SK-N-SH (cell line): ENCODE results near the gene ANO3. TPM values are rescaled to one million over a fixed set of nuclear protein-coding genes. Genes with fewer than 3 reads are reported as not detected.

Experiments used
- CTCF ChIA-PET: fragments of 300-600, 350-600 bp; formaldehyde crosslinking; extraction: SDS; loops from one replicate; lab custom pipeline; 2021; lab: Yijun Ruan, JAX
- POLR2A ChIA-PET: fragments of 350-600 bp; sonication (Branson Sonifier 250); formaldehyde crosslinking; extraction: SDS; loops from one replicate; lab custom pipeline; 2020; ENCODE audit warnings: antibody characterized with exemption, inconsistent platforms; lab: Yijun Ruan, JAX
- DNase-seq: peaks from one replicate; pipeline ENCODE4 v3.0.0; 2012
- H2AFZ ChIP-seq: fragments of 200-600 bp; sonication (generic); 2 replicates; pipeline ENCODE4 v1.8.1; 2016; ENCODE audit warnings: antibody characterized with exemption, mild to moderate bottlenecking, low read depth
- H3F3A ChIP-seq: fragments of 200-600 bp; sonication (generic); replicated peaks from 2 replicates; pipeline ENCODE3; 2016; ENCODE audit warnings: antibody characterized with exemption, mild to moderate bottlenecking; ENCODE audit not compliant: insufficient read depth
- H3K27ac ChIP-seq, 2 experiments: fragments of 200-500 bp in 1 of 2; fragments of 200-600 bp in 1 of 2; sonication (Bioruptor generic) in 1 of 2; sonication (generic), shearing (Covaris generic) in 1 of 2; 2 replicates each; pipeline versions ENCODE4 v1.5.1 to v1.6.1; 2014 to 2016; ENCODE audit warnings: low read depth in 2 of 2, inconsistent platforms in 1 of 2, low read length in 1 of 2, mild to moderate bottlenecking in 1 of 2, mixed read lengths in 1 of 2
- H3K27me3 ChIP-seq: fragments of 200-600 bp; sonication (generic), shearing (Covaris generic); 2 replicates; pipeline ENCODE4 v1.6.1; 2016; ENCODE audit warnings: mixed run types; ENCODE audit not compliant: insufficient read depth
- H3K36me3 ChIP-seq, 2 experiments: fragments of 200-500 bp in 1 of 2; fragments of 200-600 bp in 1 of 2; sonication (Bioruptor generic) in 1 of 2; sonication (generic) in 1 of 2; replicated peaks in 1 of 2; 2 replicates each; pipeline versions ENCODE3 to v1.5.1; 2014 to 2016; ENCODE audit warnings: low read length in 1 of 2, mild to moderate bottlenecking in 1 of 2; ENCODE audit not compliant: insufficient read depth in 2 of 2, control insufficient read depth in 1 of 2
- H3K4me1 ChIP-seq, 2 experiments: fragments of 200-500 bp in 1 of 2; fragments of 200-600 bp in 1 of 2; sonication (Bioruptor generic) in 1 of 2; sonication (generic), shearing (Covaris generic) in 1 of 2; 2 replicates each; pipeline versions ENCODE4 v1.5.1 to v1.6.1; 2014 to 2016; ENCODE audit warnings: low read depth in 1 of 2, low read length in 1 of 2, mixed run types in 1 of 2; ENCODE audit not compliant: insufficient read depth in 2 of 2, control insufficient read depth in 1 of 2
- H3K4me2 ChIP-seq: fragments of 200-600 bp; sonication (generic), shearing (Covaris generic); 2 replicates; pipeline ENCODE4 v1.6.1; 2017; ENCODE audit warnings: mixed run types
- H3K4me3 ChIP-seq, 2 experiments: fragments of 200-500 bp in 1 of 2; fragments of 200-600 bp in 1 of 2; sonication (Bioruptor generic) in 1 of 2; sonication (generic), shearing (Covaris generic) in 1 of 2; 2 replicates each; pipeline versions ENCODE4 v1.5.1 to v1.8.1; 2014 to 2016; ENCODE audit warnings: low read depth in 2 of 2, inconsistent platforms in 1 of 2, low read length in 1 of 2, mild to moderate bottlenecking in 1 of 2, mixed read lengths in 1 of 2, moderate library complexity in 1 of 2
- H3K79me2 ChIP-seq: fragments of 200-600 bp; sonication (generic); 2 replicates; pipeline ENCODE4 v1.8.1; 2017; ENCODE audit warnings: mild to moderate bottlenecking; ENCODE audit not compliant: insufficient read depth
- H3K9ac ChIP-seq: fragments of 200-600 bp; sonication (generic); 2 replicates; pipeline ENCODE4 v1.6.1; 2017; ENCODE audit warnings: mixed run types
- H3K9me2 ChIP-seq: fragments of 200-600 bp; sonication (generic); 2 replicates; pipeline ENCODE4 v1.6.1; 2017; ENCODE audit warnings: mixed run types
- H3K9me3 ChIP-seq: fragments of 200-600 bp; sonication (generic); 2 replicates; pipeline ENCODE4 v1.6.1; 2017; ENCODE audit warnings: mixed run types, mild to moderate bottlenecking, moderate library complexity
- H4K20me1 ChIP-seq: fragments of 200-600 bp; sonication (generic); 2 replicates; pipeline ENCODE4 v1.6.1; 2017; ENCODE audit warnings: mild to moderate bottlenecking, mixed run types; ENCODE audit not compliant: insufficient read depth
- FOSL2 ChIP-seq: IDR thresholded peaks from 2 replicates; pipeline ENCODE4 v1.4.0; 2012; ENCODE audit warnings: low read depth, mild to moderate bottlenecking, moderate library complexity, borderline replicate concordance
- FOXJ3 ChIP-seq: sonication (generic); formaldehyde crosslinking; IDR thresholded peaks from 2 replicates; pipeline ENCODE4 v1.5.1; 2020; ENCODE audit warnings: mild to moderate bottlenecking, missing genetic modification reagents
- GABPA ChIP-seq: IDR thresholded peaks from 2 replicates; pipeline ENCODE4 v1.4.0; 2012; ENCODE audit warnings: low read depth, mild to moderate bottlenecking
- JUND ChIP-seq: IDR thresholded peaks from 2 replicates; pipeline ENCODE4 v1.4.0; 2012
- MEF2A ChIP-seq: IDR thresholded peaks from 2 replicates; pipeline ENCODE4 v1.4.0; 2012; ENCODE audit warnings: low read depth, borderline replicate concordance
- MXI1 ChIP-seq: IDR thresholded peaks from 2 replicates; pipeline ENCODE4 v1.6.1; 2012; ENCODE audit warnings: mild to moderate bottlenecking, low read depth, low read length, improper control_type of control experiment
- NFIC ChIP-seq: IDR thresholded peaks from 2 replicates; pipeline ENCODE4 v1.4.0; 2012; ENCODE audit warnings: borderline replicate concordance
- NRF1 ChIP-seq: IDR thresholded peaks from 2 replicates; pipeline ENCODE4 v1.6.1; 2012; ENCODE audit warnings: low read depth, mild to moderate bottlenecking, low read length
- RAD21 ChIP-seq: IDR thresholded peaks from 2 replicates; pipeline ENCODE4 v1.6.1; 2012; ENCODE audit warnings: mild to moderate bottlenecking, low read length
- RCOR1 ChIP-seq: fragments of 150-350 bp; IDR thresholded peaks from 2 replicates; pipeline ENCODE4 v1.6.1; 2017; ENCODE audit warnings: antibody characterized with exemption, low read length
- RXRA ChIP-seq: IDR thresholded peaks from 2 replicates; pipeline ENCODE4 v1.4.0; 2012; ENCODE audit warnings: low read depth, mild to moderate bottlenecking, borderline replicate concordance
- SIN3A ChIP-seq: IDR thresholded peaks from 2 replicates; pipeline ENCODE4 v1.6.1; 2012; ENCODE audit warnings: low read depth, mild to moderate bottlenecking, low read length, moderate library complexity, borderline replicate concordance
- SMC3 ChIP-seq: IDR thresholded peaks from 2 replicates; pipeline ENCODE4 v1.6.1; 2012; ENCODE audit warnings: low read depth, low read length, improper control_type of control experiment
- TCF12 ChIP-seq: IDR thresholded peaks from 2 replicates; pipeline ENCODE4 v1.4.0; 2012
- TEAD4 ChIP-seq: IDR thresholded peaks from 2 replicates; pipeline ENCODE4 v1.4.0; 2012; ENCODE audit warnings: mild to moderate bottlenecking, borderline replicate concordance; ENCODE audit not compliant: insufficient read depth
- YY1 ChIP-seq: IDR thresholded peaks from 2 replicates; pipeline ENCODE4 v1.4.0; 2012; ENCODE audit warnings: low read depth, mild to moderate bottlenecking
- WGBS: methylation state at CpG from one replicate; pipeline ENCODE4 v1.1.6; 2017; ENCODE audit warnings: low lambda C conversion rate; 5-methylcytosine and 5-hydroxymethylcytosine counted together
- polyA plus RNA-seq, 3 experiments: library from polyadenylated mRNA; depleted of rRNA; stranded (reverse); fragments of >200 nt; gene quantifications; 2 replicates each; pipeline ENCODE4 v1.2.3, GENCODE V29; 2012
- TF ChIP-seq, protein P1 (sequence below): fragments of 150-350 bp; IDR thresholded peaks from 2 replicates; pipeline ENCODE4 v1.6.1; 2016; ENCODE audit warnings: mild to moderate bottlenecking, low read depth, low read length
- TF ChIP-seq, protein P2 (sequence below): IDR thresholded peaks from 2 replicates; pipeline ENCODE4 v1.4.0; 2012; ENCODE audit warnings: low read depth

Gene ANO3
- polyA plus RNA-seq, 1 of the 3 experiments (the other 2 are of a cell fraction) = 0.13 TPM

GRCh38 chr11:26665946-26666345 is 334.0 kb downstream of the ANO3 start:
- Histone ChIP-seq H3K4me2 (no peak overlapping the region), H3K36me3 (no peaks in the 10 kb centered on the region), H3K27ac (no peak overlapping the region), H3K9me3 (no peaks in the 10 kb centered on the region), H3K79me2 (no peaks in the 10 kb centered on the region), H3K4me1 (no peaks in the 10 kb centered on the region; a peak in 1 of 4 replicates), H3K9me2 (no peaks in the 10 kb centered on the region), H3K4me3 (no peak overlapping the region), H3K9ac (no peak overlapping the region), H3K27me3 (no peaks in the 10 kb centered on the region), H2AFZ (no peak overlapping the region), H3F3A (no peaks in the 10 kb centered on the region), H4K20me1 (no peaks in the 10 kb centered on the region)
- ChIA-PET POLR2A (no interaction called here), CTCF (no interaction called here)
- TF ChIP-seq RAD21 (no peak), FOXJ3 (CRISPR knock-in tag) (no peak), MXI1 (no peak), TEAD4 (no peak), NRF1 (no peak), TCF12 (no peak), FOSL2 (no peak), JUND (no peak)
- TF ChIP-seq, protein P1, sequence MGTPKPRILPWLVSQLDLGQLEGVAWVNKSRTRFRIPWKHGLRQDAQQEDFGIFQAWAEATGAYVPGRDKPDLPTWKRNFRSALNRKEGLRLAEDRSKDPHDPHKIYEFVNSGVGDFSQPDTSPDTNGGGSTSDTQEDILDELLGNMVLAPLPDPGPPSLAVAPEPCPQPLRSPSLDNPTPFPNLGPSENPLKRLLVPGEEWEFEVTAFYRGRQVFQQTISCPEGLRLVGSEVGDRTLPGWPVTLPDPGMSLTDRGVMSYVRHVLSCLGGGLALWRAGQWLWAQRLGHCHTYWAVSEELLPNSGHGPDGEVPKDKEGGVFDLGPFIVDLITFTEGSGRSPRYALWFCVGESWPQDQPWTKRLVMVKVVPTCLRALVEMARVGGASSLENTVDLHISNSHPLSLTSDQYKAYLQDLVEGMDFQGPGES = no peak
- TF ChIP-seq, protein P2, sequence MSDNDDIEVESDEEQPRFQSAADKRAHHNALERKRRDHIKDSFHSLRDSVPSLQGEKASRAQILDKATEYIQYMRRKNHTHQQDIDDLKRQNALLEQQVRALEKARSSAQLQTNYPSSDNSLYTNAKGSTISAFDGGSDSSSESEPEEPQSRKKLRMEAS = no peak
- DNase-seq = no peak
- 52% methylated on average over 1 of the region's 1 CpG for WGBS

GRCh38 chr11:26675233-26675928 is 343.5 kb downstream of the ANO3 start:
- no peak overlapping the region for H3K9ac ChIP-seq
- H3K9me3 ChIP-seq = no peaks in the 10 kb centered on the region
- H3K27ac ChIP-seq = no peak overlapping the region
- no peaks in the 10 kb centered on the region for H3F3A ChIP-seq
- no peaks in the 10 kb centered on the region for H3K79me2 ChIP-seq
- CTCF ChIA-PET = no interaction called here
- no peaks in the 10 kb centered on the region; a peak in 1 of 4 replicates for H3K4me1 ChIP-seq
- TF ChIP-seq SIN3A (no peak), SMC3 (no peak), RCOR1 (no peak), TEAD4 (no peak), GABPA (no peak), YY1 (no peak), NFIC (no peak), MEF2A (no peak), RAD21 (no peak), RXRA (no peak)
- TF ChIP-seq, all 33 proteins: peak for 0
- no peak overlapping the region for H3K4me3 ChIP-seq
- DNase-seq = no peak
- no peaks in the 10 kb centered on the region for H3K9me2 ChIP-seq
- no peaks in the 10 kb centered on the region for H3K36me3 ChIP-seq
- no peaks in the 10 kb centered on the region for H4K20me1 ChIP-seq
- POLR2A ChIA-PET = no interaction called here
- WGBS = 71% methylated on average over 2 of the region's 2 CpGs
- no peaks in the 10 kb centered on the region for H3K27me3 ChIP-seq
- H3K4me2 ChIP-seq = no peak overlapping the region
- H2AFZ ChIP-seq = no peak overlapping the region; the same call in 1 of the 2 replicates
